Measurements from ENCODE around the gene IL4I1.

IL4I1 gene

DNA sequence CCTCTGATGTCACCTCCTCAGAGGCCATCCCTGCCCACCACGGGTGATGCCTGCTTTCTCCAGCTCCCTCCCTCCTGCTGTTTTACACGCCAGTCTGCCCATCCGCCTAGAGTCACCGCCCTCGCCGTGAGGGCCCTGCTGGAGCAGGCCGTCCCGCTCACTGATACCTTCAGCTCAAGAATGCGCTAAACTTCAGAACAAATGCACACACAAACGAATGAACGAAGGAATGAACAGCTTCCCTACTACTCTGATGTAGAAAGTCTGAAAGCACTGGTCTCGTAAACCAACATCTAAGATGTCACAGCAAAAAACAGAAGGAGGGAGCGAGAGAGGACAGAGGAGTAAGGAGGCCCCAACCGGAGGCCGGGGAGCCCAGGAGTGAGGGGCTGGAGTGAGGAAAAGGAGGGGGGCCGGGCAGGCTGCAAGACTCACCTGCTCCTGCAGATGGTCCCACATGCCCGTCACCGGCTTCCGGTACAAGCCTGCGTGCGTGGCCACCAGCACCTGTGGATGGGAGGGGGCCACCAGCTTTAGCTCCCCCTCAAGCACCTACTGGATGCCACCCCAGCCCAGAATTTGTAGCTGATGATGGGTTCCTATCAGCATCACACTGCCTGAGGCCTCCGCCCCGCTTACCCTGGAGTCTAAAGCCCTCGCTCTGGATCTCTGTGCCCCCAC lies 33.3 kb downstream of the IL4I1 start:
- TF ChIP-seq, protein P1, sequence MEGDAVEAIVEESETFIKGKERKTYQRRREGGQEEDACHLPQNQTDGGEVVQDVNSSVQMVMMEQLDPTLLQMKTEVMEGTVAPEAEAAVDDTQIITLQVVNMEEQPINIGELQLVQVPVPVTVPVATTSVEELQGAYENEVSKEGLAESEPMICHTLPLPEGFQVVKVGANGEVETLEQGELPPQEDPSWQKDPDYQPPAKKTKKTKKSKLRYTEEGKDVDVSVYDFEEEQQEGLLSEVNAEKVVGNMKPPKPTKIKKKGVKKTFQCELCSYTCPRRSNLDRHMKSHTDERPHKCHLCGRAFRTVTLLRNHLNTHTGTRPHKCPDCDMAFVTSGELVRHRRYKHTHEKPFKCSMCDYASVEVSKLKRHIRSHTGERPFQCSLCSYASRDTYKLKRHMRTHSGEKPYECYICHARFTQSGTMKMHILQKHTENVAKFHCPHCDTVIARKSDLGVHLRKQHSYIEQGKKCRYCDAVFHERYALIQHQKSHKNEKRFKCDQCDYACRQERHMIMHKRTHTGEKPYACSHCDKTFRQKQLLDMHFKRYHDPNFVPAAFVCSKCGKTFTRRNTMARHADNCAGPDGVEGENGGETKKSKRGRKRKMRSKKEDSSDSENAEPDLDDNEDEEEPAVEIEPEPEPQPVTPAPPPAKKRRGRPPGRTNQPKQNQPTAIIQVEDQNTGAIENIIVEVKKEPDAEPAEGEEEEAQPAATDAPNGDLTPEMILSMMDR (IDR thresholded peaks at IDR 0.05; ENCODE audit: borderline replicate concordance, control extremely low read depth, extremely low read depth, insufficient read depth, missing control alignments), result no peak
- in situ Hi-C loops (cut with MboI; ENCODE audit: low sequenced_read_pairs, unreplicated experiment), result no loop called here
- DNase-seq (ENCODE audit: low spot score), result no peak

DNA sequence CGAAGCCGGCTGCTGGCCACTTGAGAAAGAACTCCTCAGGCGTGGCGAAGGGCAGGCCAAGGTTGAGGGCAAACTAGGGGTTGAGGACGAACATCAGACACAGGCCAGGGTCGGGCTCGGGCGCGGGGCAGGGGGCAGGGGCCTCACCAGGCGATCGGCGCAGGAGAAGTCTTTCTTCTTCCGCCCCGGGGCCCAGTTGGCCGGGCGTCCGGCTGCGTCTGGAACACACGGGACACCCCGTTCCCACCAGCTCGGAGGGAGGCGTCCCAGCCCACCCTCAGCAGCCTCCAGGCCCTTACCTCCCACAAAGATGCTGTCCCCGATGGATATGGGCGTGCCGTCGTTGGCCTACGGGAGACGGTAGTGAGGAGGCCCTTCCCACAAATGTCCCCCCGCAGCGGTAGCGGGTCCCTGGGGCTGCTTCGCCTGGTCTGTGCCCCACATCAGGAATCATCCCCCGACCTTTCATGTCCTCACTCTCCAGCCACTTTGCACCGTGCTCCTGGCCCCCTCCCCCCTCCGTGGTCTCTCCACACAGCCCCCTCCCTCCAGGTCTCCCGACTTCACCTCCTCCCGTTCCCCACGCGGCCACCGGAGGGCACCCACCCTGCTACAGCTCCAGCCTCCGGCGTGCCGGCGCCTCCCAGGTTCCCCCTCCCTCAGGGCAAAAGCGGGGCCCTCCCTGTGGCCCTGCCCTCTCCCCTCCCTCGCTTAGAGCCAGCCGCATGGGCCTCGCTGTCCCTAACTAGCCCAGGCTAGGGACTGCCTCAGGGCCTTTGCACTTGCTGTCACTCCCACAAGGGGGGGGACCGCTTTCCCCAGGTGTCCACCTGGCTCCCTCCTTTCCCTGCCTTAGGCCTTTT lies 34.1 kb downstream of the IL4I1 start:
- DNase-seq (ENCODE audit: low spot score), result no peak
- in situ Hi-C loops (cut with MboI; ENCODE audit: low sequenced_read_pairs, unreplicated experiment), result no loop called here
- TF ChIP-seq, protein P1 (IDR thresholded peaks at IDR 0.05; ENCODE audit: borderline replicate concordance, control extremely low read depth, extremely low read depth, insufficient read depth, missing control alignments), result no peak

DNA sequence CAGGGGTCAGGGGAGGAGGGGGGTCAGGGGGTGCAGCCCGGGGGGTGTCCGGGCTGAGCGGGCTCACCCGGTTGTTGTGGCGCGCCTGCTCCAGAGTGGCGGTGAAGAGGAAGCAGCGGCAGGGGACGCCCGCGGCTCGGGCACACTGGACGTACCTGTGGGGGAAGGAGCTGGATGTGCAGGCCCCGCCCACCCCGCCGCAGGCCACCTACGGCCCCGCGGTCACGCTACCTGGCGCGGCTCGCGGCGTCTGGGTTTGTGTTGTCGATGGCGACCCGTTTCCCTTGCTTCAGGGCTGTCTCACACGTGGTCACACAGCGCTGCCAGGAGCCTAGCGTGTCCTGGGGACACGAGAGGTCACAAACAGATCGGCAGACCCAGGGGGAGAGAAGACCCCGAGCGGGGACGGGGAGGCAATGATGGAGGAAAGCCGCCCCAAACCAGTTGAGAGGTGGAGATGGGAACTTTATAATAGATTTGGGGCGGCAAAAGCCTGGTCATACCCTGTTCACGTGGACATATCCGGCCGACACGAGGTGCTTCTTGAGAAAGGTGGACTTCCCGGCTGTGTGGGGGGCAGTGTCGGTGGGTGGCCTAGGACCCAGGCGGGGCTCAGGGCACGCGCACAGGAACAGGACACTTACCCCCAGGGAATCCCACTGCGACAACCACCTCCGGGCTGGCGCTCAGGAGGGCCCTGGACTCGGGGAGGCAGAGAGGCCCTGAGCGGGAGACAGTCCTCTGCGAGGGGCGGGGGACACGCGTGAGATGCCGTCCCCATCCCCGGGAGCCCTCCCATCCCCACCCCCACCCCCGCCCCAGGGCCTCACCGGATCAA lies 34.9 kb downstream of the IL4I1 start:
- in situ Hi-C loops (cut with MboI; ENCODE audit: low sequenced_read_pairs, unreplicated experiment), result no loop called here
- TF ChIP-seq, protein P1 (IDR thresholded peaks at IDR 0.05; ENCODE audit: borderline replicate concordance, control extremely low read depth, extremely low read depth, insufficient read depth, missing control alignments), result no peak

DNA sequence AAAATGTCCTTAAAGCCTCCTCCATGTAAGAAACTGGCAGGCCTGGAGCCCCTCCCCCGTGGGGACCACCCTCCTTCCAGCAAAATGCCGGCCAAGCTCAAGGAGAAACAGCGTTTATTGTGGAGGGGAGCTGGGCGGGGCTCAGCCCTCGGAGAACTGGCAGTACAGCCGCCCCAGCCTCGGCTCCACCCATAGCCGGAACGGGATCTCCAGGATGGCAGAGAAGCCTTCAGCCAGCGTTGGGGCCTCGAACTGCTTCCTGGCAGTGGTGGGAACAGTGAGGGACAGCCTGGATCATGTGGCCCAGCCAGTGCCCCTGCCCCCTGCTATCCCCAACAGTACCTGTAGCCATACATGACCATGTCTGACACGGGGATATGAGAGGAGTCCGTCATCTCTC lies 35.6 kb downstream of the IL4I1 start:
- TF ChIP-seq, protein P1 (IDR thresholded peaks at IDR 0.05; ENCODE audit: borderline replicate concordance, control extremely low read depth, extremely low read depth, insufficient read depth, missing control alignments), result no peak
- in situ Hi-C loops (cut with MboI; ENCODE audit: low sequenced_read_pairs, unreplicated experiment), result no loop called here
- no peak for DNase-seq (ENCODE audit: low spot score)

More for the DNA sequence above, 34.9 kb downstream of the IL4I1 start:
- DNase-seq (ENCODE audit: low spot score), result no peak

DNA sequence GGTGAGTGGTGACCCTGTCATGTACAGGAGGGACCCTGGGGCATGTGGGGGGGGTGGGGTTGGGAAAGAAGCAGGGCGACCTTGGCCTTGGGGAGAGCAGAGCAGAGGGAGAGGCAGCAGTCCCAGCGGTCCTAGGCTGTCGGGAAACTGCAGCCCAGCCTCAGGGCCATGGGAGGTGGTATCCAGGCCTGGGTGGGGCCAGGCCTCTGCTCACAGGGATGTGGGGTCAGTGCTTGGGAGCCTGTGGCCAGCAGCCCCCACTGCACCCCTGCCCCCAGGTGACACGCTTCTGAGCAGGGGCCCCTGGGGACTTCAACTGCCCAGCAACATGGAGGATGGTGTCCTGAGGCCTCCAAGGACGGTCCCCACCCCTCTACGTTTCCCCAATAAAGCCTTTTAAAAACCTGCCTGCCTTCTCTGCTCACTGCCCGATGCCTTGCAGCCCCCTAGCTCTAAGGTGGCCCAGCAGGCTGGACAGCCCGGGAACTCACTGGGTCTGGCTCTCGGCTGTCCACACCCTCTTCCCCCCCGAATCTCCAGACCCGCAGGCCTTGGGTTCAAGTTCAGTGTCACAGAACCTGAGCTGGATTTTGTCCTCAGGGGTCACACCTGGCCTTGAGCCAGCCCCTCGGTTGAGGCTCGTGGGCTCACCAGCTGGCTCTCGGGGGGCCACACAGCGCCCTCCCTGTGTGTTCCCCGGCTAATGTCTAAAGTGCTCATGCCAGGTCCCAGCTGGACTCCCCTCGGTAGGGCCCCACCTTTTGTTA lies 36.2 kb downstream of the IL4I1 start:
- in situ Hi-C loops (cut with MboI; ENCODE audit: low sequenced_read_pairs, unreplicated experiment), result no loop called here
- TF ChIP-seq, protein P1 (IDR thresholded peaks at IDR 0.05; ENCODE audit: borderline replicate concordance, control extremely low read depth, extremely low read depth, insufficient read depth, missing control alignments), result no peak
- no peak for DNase-seq (ENCODE audit: low spot score)
